H9 (cell line): ENCODE measurements around the gene ABLIM1. TPM values are rescaled to one million over a fixed set of nuclear protein-coding genes. Genes with fewer than 3 reads are reported as not detected.

Experiments
- DNase-seq: peaks from one replicate; pipeline ENCODE4 v3.0.0-alpha.2; 2017
- H2AFZ ChIP-seq: one replicate; pipeline ENCODE4 v1.6.1; 2013; ENCODE audit warnings: mild to moderate bottlenecking, low read length, control low read depth, moderate library complexity
- H2AK5ac ChIP-seq: 2 replicates; pipeline ENCODE4 v1.6.1; 2013; ENCODE audit warnings: low read length, control low read depth, mixed read lengths; ENCODE audit not compliant: insufficient read length
- H2BK120ac ChIP-seq: one replicate; pipeline ENCODE4 v1.6.1; 2013; ENCODE audit warnings: low read depth, mild to moderate bottlenecking, low read length, control low read depth, inconsistent platforms; ENCODE audit not compliant: poor library complexity, severe bottlenecking
- H2BK12ac ChIP-seq: 2 replicates; pipeline ENCODE4 v1.6.1; 2013; ENCODE audit warnings: low read length, control low read depth, mixed read lengths, low read depth; ENCODE audit not compliant: insufficient read length
- H2BK15ac ChIP-seq: 2 replicates; pipeline ENCODE4 v1.6.1; 2013; ENCODE audit warnings: low read depth, low read length, control low read depth
- H2BK20ac ChIP-seq: one replicate; pipeline ENCODE4 v1.6.1; 2013; ENCODE audit warnings: low read depth, mild to moderate bottlenecking, low read length, control low read depth, inconsistent platforms; ENCODE audit not compliant: poor library complexity, severe bottlenecking
- H2BK5ac ChIP-seq: 2 replicates; pipeline ENCODE4 v1.6.1; 2013; ENCODE audit warnings: low read length, control low read depth, mixed read lengths; ENCODE audit not compliant: insufficient read length
- H3K14ac ChIP-seq: 2 replicates; pipeline ENCODE4 v1.6.1; 2013; ENCODE audit warnings: low read length, control low read depth; ENCODE audit not compliant: insufficient read depth
- H3K18ac ChIP-seq: 2 replicates; pipeline ENCODE4 v1.6.1; 2013; ENCODE audit warnings: low read depth, mild to moderate bottlenecking, mixed read lengths, low read length, control low read depth; ENCODE audit not compliant: insufficient read length
- H3K23ac ChIP-seq: 2 replicates; pipeline ENCODE4 v1.6.1; 2013; ENCODE audit warnings: low read length, control low read depth, mixed read lengths, low read depth; ENCODE audit not compliant: insufficient read length
- H3K23me2 ChIP-seq: 2 replicates; pipeline ENCODE4 v1.6.1; 2013; ENCODE audit warnings: low read depth, mild to moderate bottlenecking, mixed read lengths, low read length, control low read depth; ENCODE audit not compliant: insufficient read length, poor library complexity, severe bottlenecking
- H3K27ac ChIP-seq: 2 replicates; pipeline ENCODE4 v1.5.1; 2013; ENCODE audit warnings: low read length, control low read depth, mixed read lengths, low read depth; ENCODE audit not compliant: insufficient read length
- H3K27me3 ChIP-seq: 2 replicates; pipeline ENCODE4 v1.6.1; 2013; ENCODE audit warnings: low read length, control low read depth, inconsistent platforms; ENCODE audit not compliant: insufficient read depth
- H3K4ac ChIP-seq: 2 replicates; pipeline ENCODE4 v1.6.1; 2013; ENCODE audit warnings: low read depth, mild to moderate bottlenecking, control low read depth, inconsistent platforms, low read length, moderate library complexity
- H3K4me1 ChIP-seq: 2 replicates; pipeline ENCODE4 v1.6.1; 2013; ENCODE audit warnings: low read length, control low read depth, inconsistent platforms; ENCODE audit not compliant: insufficient read depth
- H3K4me2 ChIP-seq: 2 replicates; pipeline ENCODE4 v1.6.1; 2013; ENCODE audit warnings: low read length, control low read depth, mixed read lengths; ENCODE audit not compliant: insufficient read length, insufficient read depth
- H3K56ac ChIP-seq: 2 replicates; pipeline ENCODE4 v1.6.1; 2013; ENCODE audit warnings: low read depth, mild to moderate bottlenecking, mixed read lengths, low read length, control low read depth; ENCODE audit not compliant: insufficient read length
- H3K79me1 ChIP-seq: 2 replicates; pipeline ENCODE4 v1.6.1; 2013; ENCODE audit warnings: low read depth, mild to moderate bottlenecking, moderate library complexity, low read length, control low read depth, inconsistent platforms; ENCODE audit not compliant: insufficient read depth, poor library complexity, severe bottlenecking
- H3K79me2 ChIP-seq: 2 replicates; pipeline ENCODE4 v1.6.1; 2013; ENCODE audit warnings: low read length, control low read depth, inconsistent platforms; ENCODE audit not compliant: insufficient read depth
- H3K9ac ChIP-seq: 2 replicates; pipeline ENCODE4 v1.6.1; 2013; ENCODE audit warnings: low read length, control low read depth, mixed read lengths; ENCODE audit not compliant: insufficient read length; ENCODE audit errors: extremely low read depth
- H3K9me3 ChIP-seq: one replicate; pipeline ENCODE4 v1.6.1; 2013; ENCODE audit warnings: low read depth, low read length, inconsistent platforms; ENCODE audit not compliant: control insufficient read depth
- H3T11ph ChIP-seq: one replicate; pipeline ENCODE4 v1.6.1; 2013; ENCODE audit warnings: mild to moderate bottlenecking, low read length, control low read depth, inconsistent platforms
- H4K20me1 ChIP-seq: one replicate; pipeline ENCODE4 v1.6.1; 2013; ENCODE audit not compliant: control insufficient read depth, insufficient read length, insufficient read depth
- H4K5ac ChIP-seq: 2 replicates; pipeline ENCODE4 v1.6.1; 2013; ENCODE audit warnings: low read depth, mild to moderate bottlenecking, mixed read lengths, low read length, control low read depth; ENCODE audit not compliant: insufficient read length
- H4K8ac ChIP-seq: replicated peaks from 2 replicates; pipeline ENCODE4 v1.6.1; 2013; ENCODE audit warnings: low read length, control low read depth, mixed read lengths, low read depth; ENCODE audit not compliant: insufficient read length
- H4K91ac ChIP-seq: 2 replicates; pipeline ENCODE4 v1.6.1; 2013; ENCODE audit warnings: low read depth, mild to moderate bottlenecking, moderate library complexity, mixed read lengths, low read length, control low read depth; ENCODE audit not compliant: insufficient read length
- H3K27ac Mint-ChIP-seq, 3 experiments: 2 replicates in 2 of 3; 3 replicates in 1 of 3; pipeline ENCODE4 v1.8.0; 2020 to 2021; ENCODE audit warnings: mixed read lengths in 3 of 3, mild to moderate bottlenecking in 1 of 3, moderate library complexity in 1 of 3
- H3K27me3 Mint-ChIP-seq: 2 replicates; pipeline ENCODE4 v1.8.0; 2021; ENCODE audit warnings: low read depth, mild to moderate bottlenecking, moderate library complexity, mixed read lengths
- H3K36me3 Mint-ChIP-seq, 3 experiments: 2 replicates in 2 of 3; 3 replicates in 1 of 3; pipeline ENCODE4 v1.8.0; 2020 to 2021; ENCODE audit warnings: low read depth in 3 of 3, mixed read lengths in 3 of 3; ENCODE audit not compliant: insufficient read depth in 1 of 3
- H3K4me1 Mint-ChIP-seq, 2 experiments: 2 replicates each; pipeline ENCODE4 v1.8.0; 2020; ENCODE audit warnings: mixed read lengths in 2 of 2
- H3K4me3 Mint-ChIP-seq, 2 experiments: 2 replicates in 1 of 2; 3 replicates in 1 of 2; pipeline ENCODE4 v1.8.0; 2020 to 2021; ENCODE audit warnings: mild to moderate bottlenecking in 2 of 2, mixed read lengths in 2 of 2, moderate library complexity in 1 of 2
- H3K9me3 Mint-ChIP-seq, 2 experiments: 2 replicates in 1 of 2; 3 replicates in 1 of 2; pipeline ENCODE4 v1.8.0; 2020; ENCODE audit warnings: mild to moderate bottlenecking in 2 of 2, mixed read lengths in 2 of 2, moderate library complexity in 1 of 2
- WGBS: extraction: QIAGEN DNeasy Blood & Tissue Kit; methylation state at CpG from one replicate; pipeline ENCODE4 v1.1.7; 2013; ENCODE audit warnings: missing lambda C conversion rate, low lambda C conversion rate, mixed read lengths; ENCODE audit not compliant: insufficient read length; ENCODE audit errors: extremely low coverage; 5-methylcytosine and 5-hydroxymethylcytosine counted together
- total RNA-seq: library from RNA; stranded (reverse); gene quantifications from 2 replicates; pipeline ENCODE4 v1.2.1, GENCODE V29; 2021
- TF ChIP-seq, protein P1 (sequence below): fragments of 200-600 bp; sonication (generic); conservative IDR thresholded peaks from 3 replicates; pipeline ENCODE4 v1.8.0; 2021; ENCODE audit warnings: antibody characterized with exemption, mild to moderate bottlenecking

The ABLIM1 gene
- total RNA-seq, 1 experiment from 2014 or later = 32.1 TPM

DNA sequence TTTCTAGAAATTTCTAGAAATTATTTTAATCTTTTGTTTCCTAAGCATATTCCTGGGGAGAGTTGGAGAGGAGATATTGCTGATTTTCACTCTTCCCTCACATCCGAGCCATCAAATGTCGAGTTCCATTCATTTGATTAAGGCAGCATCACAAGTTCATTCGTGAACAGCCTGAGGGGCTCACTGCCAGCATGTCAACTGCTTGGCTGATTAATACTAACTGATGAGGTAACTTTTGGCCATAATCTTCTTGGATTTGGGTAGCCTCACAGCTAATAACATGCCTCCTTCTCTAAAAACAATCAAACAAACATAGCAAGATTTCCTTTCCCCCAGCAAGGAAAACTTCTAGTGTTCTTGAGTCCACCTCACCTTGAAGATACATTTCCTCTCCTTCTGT is 166.7 kb downstream of the ABLIM1 start:
- Mint-ChIP-seq H3K27me3 (no peaks in the 10 kb centered on the region), H3K4me1 (peaks cover 32 to 46% of the 10 kb centered on the region in 2 experiments), H3K9me3 (no peaks in the 10 kb centered on the region), H3K4me3 (no peak overlapping the region), H3K27ac (no peak overlapping the region), H3K36me3 (peaks cover 3 to 10% (median 8%) of the 10 kb centered on the region in 3 experiments)
- no peak overlapping the region for H4K91ac ChIP-seq
- H3K9ac ChIP-seq = no peak overlapping the region
- no peaks in the 10 kb centered on the region for H3K23me2 ChIP-seq
- no peak overlapping the region for H2BK120ac ChIP-seq
- no peaks in the 10 kb centered on the region for H4K20me1 ChIP-seq
- no peak overlapping the region for H2BK15ac ChIP-seq
- no peak overlapping the region for H2AK5ac ChIP-seq
- no peak overlapping the region for H4K8ac ChIP-seq
- no peak overlapping the region for H3K23ac ChIP-seq
- no peaks in the 10 kb centered on the region for H3K27me3 ChIP-seq
- no peak overlapping the region for H3K18ac ChIP-seq
- H3K14ac ChIP-seq = no peak overlapping the region
- no peak overlapping the region for H3K27ac ChIP-seq
- no peak for DNase-seq
- no peak overlapping the region for H2BK12ac ChIP-seq
- H3K4me2 ChIP-seq = no peak overlapping the region
- H2AFZ ChIP-seq = no peak overlapping the region
- no peaks in the 10 kb centered on the region for H3K9me3 ChIP-seq
- no peak overlapping the region for H2BK20ac ChIP-seq
- WGBS = no CpG with 5 or more reads among the region's 3 CpGs
- H4K5ac ChIP-seq = no peak overlapping the region
- H3K79me2 ChIP-seq = no peaks in the 10 kb centered on the region; the same call in 1 of the 2 replicates
- H3K79me1 ChIP-seq = no peaks in the 10 kb centered on the region
- H3K4ac ChIP-seq = no peak overlapping the region
- TF ChIP-seq, protein P1, sequence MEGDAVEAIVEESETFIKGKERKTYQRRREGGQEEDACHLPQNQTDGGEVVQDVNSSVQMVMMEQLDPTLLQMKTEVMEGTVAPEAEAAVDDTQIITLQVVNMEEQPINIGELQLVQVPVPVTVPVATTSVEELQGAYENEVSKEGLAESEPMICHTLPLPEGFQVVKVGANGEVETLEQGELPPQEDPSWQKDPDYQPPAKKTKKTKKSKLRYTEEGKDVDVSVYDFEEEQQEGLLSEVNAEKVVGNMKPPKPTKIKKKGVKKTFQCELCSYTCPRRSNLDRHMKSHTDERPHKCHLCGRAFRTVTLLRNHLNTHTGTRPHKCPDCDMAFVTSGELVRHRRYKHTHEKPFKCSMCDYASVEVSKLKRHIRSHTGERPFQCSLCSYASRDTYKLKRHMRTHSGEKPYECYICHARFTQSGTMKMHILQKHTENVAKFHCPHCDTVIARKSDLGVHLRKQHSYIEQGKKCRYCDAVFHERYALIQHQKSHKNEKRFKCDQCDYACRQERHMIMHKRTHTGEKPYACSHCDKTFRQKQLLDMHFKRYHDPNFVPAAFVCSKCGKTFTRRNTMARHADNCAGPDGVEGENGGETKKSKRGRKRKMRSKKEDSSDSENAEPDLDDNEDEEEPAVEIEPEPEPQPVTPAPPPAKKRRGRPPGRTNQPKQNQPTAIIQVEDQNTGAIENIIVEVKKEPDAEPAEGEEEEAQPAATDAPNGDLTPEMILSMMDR = no peak
- H3T11ph ChIP-seq = no peak overlapping the region
- H2BK5ac ChIP-seq = no peak overlapping the region
- H3K4me1 ChIP-seq = peaks cover 6% of the 10 kb centered on the region
- H3K56ac ChIP-seq = no peak overlapping the region
